Measurements from ENCODE around the gene MYF5.

MYF5 gene

DNA sequence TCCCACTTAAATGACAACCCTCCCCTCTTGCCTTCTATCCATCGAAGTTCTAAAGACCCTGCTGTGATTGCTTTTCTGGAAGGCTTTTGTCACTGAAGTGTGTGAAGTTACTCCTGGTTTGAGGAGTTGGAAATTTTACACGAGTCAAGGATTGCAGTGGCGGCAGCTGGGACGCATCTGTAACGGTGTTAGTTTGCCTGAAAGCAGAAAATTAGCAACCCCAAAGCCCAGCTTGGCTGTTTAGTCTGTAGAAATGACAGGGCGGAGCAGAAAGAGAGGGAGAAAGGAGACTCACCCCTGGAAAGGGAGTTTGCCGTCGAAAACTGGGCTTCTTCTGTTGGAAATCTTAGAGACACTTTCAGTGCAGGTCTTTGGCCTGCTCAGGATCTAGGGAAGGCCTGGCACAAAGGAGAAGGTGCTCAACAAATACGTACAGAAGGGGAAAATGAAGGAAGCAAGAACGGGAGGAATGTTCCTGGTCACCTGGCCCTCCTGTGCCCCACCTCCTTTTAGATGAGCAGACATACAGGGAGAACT lies 931 bp upstream of the MYF5 start:
- no peak for DNase-seq (ENCODE audit: low spot score)
- in situ Hi-C loops (cut with MboI; ENCODE audit: low sequenced_read_pairs, unreplicated experiment), result no loop called here
- TF ChIP-seq CTCF (IDR thresholded peaks at IDR 0.05; ENCODE audit: borderline replicate concordance, control extremely low read depth, extremely low read depth, insufficient read depth, missing control alignments), result no peak

DNA sequence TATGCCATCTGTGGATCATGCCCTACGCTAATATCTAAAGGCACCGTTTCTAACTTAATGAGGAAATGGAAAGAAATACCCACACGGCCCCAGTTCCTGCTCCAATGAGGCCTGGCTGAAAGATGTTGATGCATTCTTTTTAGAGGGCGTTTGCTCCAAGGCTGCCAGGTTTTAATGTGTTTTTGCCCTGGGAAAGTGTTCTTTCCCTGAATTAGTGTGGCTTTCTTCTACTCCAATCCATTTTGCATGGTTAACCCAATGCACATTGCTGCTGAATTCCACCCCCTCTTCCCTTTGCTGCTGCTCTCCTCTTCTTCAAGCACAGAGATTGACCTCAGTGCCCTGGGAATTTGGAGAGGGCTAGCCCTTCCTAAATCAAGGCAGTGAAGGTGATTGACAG lies 1.1 kb downstream of the MYF5 start:
- TF ChIP-seq CTCF (IDR thresholded peaks at IDR 0.05; ENCODE audit: borderline replicate concordance, control extremely low read depth, extremely low read depth, insufficient read depth, missing control alignments), result no peak
- in situ Hi-C loops (cut with MboI; ENCODE audit: low sequenced_read_pairs, unreplicated experiment), result no loop called here
- DNase-seq (ENCODE audit: low spot score), result no peak

GRCh38 chr12:80720516-80720915 lies 3.8 kb downstream of the MYF5 start:
- DNase-seq (ENCODE audit: low spot score), result no peak
- in situ Hi-C loops (cut with MboI; ENCODE audit: low sequenced_read_pairs, unreplicated experiment), result no loop called here
- TF ChIP-seq CTCF (IDR thresholded peaks at IDR 0.05; ENCODE audit: borderline replicate concordance, control extremely low read depth, extremely low read depth, insufficient read depth, missing control alignments), result no peak

DNA sequence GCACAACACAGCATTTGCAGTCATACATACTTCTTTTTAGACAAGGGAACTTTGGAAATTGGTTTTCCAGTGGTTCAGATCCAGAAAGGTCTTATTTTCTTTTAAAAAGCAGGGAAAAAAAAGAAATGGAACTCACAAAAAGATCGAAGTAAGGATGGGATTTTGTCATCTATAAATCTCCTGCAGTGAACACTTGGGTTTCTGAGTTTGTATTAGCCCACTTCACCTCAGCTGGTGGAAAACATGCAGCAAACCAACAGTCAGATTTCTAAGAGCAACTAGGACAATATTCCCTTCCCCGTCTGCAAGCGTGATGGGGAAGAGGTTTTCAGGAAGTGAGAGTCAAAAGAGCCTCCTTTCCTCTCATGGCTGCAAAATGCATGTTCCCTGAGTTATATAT lies 4.6 kb downstream of the MYF5 start:
- no peak for DNase-seq (ENCODE audit: low spot score)
- TF ChIP-seq CTCF (IDR thresholded peaks at IDR 0.05; ENCODE audit: borderline replicate concordance, control extremely low read depth, extremely low read depth, insufficient read depth, missing control alignments), result no peak
- in situ Hi-C loops (cut with MboI; ENCODE audit: low sequenced_read_pairs, unreplicated experiment), result no loop called here

DNA sequence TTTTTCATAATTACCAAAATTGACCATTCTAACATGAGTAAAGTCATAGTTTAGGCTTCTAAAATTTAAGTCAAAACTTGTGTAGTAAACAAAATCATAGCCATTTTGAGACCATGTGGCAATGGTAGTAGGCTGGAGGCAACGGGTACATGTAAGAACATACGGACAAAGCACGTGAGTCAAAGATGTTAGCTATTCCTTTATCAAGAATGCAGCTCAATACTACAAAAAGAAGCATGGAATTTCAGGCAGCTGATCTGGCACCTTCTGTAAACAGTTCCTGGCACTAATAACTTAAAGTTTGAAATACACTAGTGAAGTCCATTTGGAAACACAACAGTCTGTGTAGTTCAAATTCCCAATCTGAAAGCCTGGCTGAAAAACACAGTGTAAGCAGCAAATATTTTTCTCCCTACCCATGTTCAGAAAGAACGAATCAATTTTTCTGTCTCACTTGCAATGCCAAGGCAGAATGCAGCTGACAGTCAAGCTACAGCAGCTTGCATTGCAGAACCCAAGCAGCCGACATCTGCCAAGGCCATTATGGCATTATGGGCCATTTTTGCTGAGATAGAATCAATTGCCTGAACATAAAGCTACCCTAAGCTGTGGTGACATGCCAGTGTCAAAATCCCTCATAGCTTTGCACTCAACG lies 29.3 kb downstream of the MYF5 start:
- no peak for TF ChIP-seq CTCF (IDR thresholded peaks at IDR 0.05; ENCODE audit: borderline replicate concordance, control extremely low read depth, extremely low read depth, insufficient read depth, missing control alignments)
- in situ Hi-C loops (cut with MboI; ENCODE audit: low sequenced_read_pairs, unreplicated experiment), result no loop called here
- DNase-seq (ENCODE audit: low spot score), result no peak

DNA sequence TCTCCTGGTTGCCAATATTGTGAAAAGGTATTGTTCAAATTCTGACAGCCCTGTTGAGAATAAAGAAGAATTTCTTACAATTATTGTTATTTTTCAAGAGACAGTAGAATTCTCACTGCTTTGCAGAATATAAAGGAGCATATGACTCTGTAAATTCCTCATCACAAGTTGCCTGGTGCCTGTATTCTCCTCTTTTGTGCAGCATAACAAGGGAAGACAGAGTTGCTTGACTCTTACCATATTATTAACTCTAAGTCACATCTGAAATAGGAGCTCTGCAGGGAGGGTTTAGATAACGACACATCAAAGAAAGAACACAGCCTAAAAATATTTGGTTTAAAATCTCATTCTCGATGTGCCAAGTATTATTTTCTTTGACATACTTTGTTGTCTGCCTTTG lies 31.1 kb downstream of the MYF5 start:
- DNase-seq (ENCODE audit: low spot score), result no peak
- in situ Hi-C loops (cut with MboI; ENCODE audit: low sequenced_read_pairs, unreplicated experiment), result no loop called here
- no peak for TF ChIP-seq CTCF (IDR thresholded peaks at IDR 0.05; ENCODE audit: borderline replicate concordance, control extremely low read depth, extremely low read depth, insufficient read depth, missing control alignments)

Data from GM13976 (cell line).